K562 (cell line): Measurements from ENCODE around the gene PCCA. TPM values are rescaled to one million over a fixed set of nuclear protein-coding genes. Genes with fewer than 3 reads are reported as not detected.

Experiments used
- ATAC-seq: fragments of 200-7000 bp; cut with Tn5 transposase; 3 replicates; pipeline ENCODE4 v1.9.1; 2020; ENCODE audit warnings: moderate library complexity
- BruUV-seq: library from RNA; stranded (reverse); fragments of 400-500 nt; replicated peaks from 2 replicates; lab custom pipeline; 2021; lab: Mats Ljungman, UMichigan
- CTCF ChIA-PET: fragments of 300-600 bp; formaldehyde crosslinking; extraction: SDS; loops from one replicate; lab custom pipeline; 2021; ENCODE audit warnings: low intra/inter-chr PET ratio; lab: Yijun Ruan, JAX
- POLR2A ChIA-PET: fragments of 300-600, 350-650 bp; sonication (Branson Sonifier 250); formaldehyde crosslinking; extraction: SDS; loops from one replicate; lab custom pipeline; 2021; ENCODE audit warnings: antibody characterized with exemption, inconsistent platforms; lab: Yijun Ruan, JAX
- DNase-seq, 4 experiments: peaks; one replicate each; pipeline versions ENCODE4 v3.0.0 to v3.0.0-alpha.2; 2011 to 2018; ENCODE audit warnings: low spot score in 3 of 4, mixed read lengths in 3 of 4; ENCODE audit errors: extremely low read depth in 1 of 4
- FAIRE-seq: peaks from 2 replicates; lab custom pipeline; 2011; peaks lifted over from hg19 to GRCh38; lab: Jason Lieb, UNC
- H2AFZ ChIP-seq: 2 replicates; pipeline ENCODE4 v1.6.0; 2011; ENCODE audit warnings: low read depth, low read length, control low read depth, inconsistent platforms
- H3K27ac ChIP-seq: fragments of 200-600 bp; 3 replicates; pipeline ENCODE4 v1.8.0; 2011; ENCODE audit warnings: low read depth, mild to moderate bottlenecking, control low read depth, inconsistent platforms, low read length, moderate library complexity, mixed read lengths; ENCODE audit errors: extremely low read depth
- H3K27me3 ChIP-seq, 2 experiments: fragments of 300-600 bp in 1 of 2; 2 replicates in 1 of 2; 3 replicates in 1 of 2; pipeline versions ENCODE4 v1.6.0 to v1.8.0; 2011; ENCODE audit warnings: inconsistent platforms in 2 of 2, low read length in 2 of 2, mild to moderate bottlenecking in 1 of 2, mixed read lengths in 1 of 2, moderate library complexity in 1 of 2; ENCODE audit not compliant: control insufficient read depth in 2 of 2, insufficient read depth in 2 of 2
- H3K36me3 ChIP-seq: fragments of 300-600 bp; 3 replicates; pipeline ENCODE4 v1.8.0; 2011; ENCODE audit warnings: mild to moderate bottlenecking, low read length, inconsistent platforms; ENCODE audit not compliant: control insufficient read depth, insufficient read depth
- H3K4me1 ChIP-seq, 2 experiments: fragments of 200-600 bp in 1 of 2; replicated peaks in 1 of 2; 2 replicates in 1 of 2; 3 replicates in 1 of 2; pipeline versions ENCODE4 v1.5.1 to v1.8.0; 2011; ENCODE audit warnings: inconsistent platforms in 2 of 2, low read length in 2 of 2, mild to moderate bottlenecking in 1 of 2, mixed read lengths in 1 of 2, moderate library complexity in 1 of 2; ENCODE audit not compliant: control insufficient read depth in 2 of 2, insufficient read depth in 2 of 2
- H3K4me2 ChIP-seq: 2 replicates; pipeline ENCODE4 v1.6.1; 2011; ENCODE audit warnings: low read length, control low read depth, inconsistent platforms, mixed read lengths; ENCODE audit not compliant: insufficient read depth
- H3K4me3 ChIP-seq: fragments of 200-600 bp; sonication (generic), shearing (Covaris generic); 2 replicates; pipeline ENCODE4 v1.5.1; 2016; ENCODE audit warnings: control low read depth, inconsistent platforms
- H3K79me2 ChIP-seq: fragments of 200-600 bp; 3 replicates; pipeline ENCODE4 v1.8.0; 2011; ENCODE audit warnings: low read length, inconsistent platforms; ENCODE audit not compliant: control insufficient read depth, insufficient read depth
- H3K9ac ChIP-seq, 2 experiments: 2 replicates each; pipeline versions ENCODE4 v1.6.0 to v1.6.1; 2011; ENCODE audit warnings: low read depth in 2 of 2, low read length in 2 of 2, control low read depth in 1 of 2, inconsistent platforms in 1 of 2, mild to moderate bottlenecking in 1 of 2, mixed read lengths in 1 of 2; ENCODE audit not compliant: insufficient read depth in 1 of 2
- H3K9me1 ChIP-seq: one replicate; pipeline ENCODE4 v1.6.0; 2011; ENCODE audit warnings: inconsistent platforms, mild to moderate bottlenecking, low read length, moderate library complexity; ENCODE audit not compliant: control insufficient read depth, insufficient read depth
- H3K9me3 ChIP-seq: replicated peaks from 2 replicates; pipeline ENCODE4 v1.5.1; 2011; ENCODE audit warnings: low read depth, low read length, inconsistent platforms; ENCODE audit not compliant: control insufficient read depth, insufficient read depth
- H4K20me1 ChIP-seq: replicated peaks from 2 replicates; pipeline ENCODE4 v1.6.1; 2011; ENCODE audit warnings: low read length, inconsistent platforms, mixed read lengths; ENCODE audit not compliant: control insufficient read depth, insufficient read depth
- BRCA1 ChIP-seq, 2 experiments: fragments of 450-650 bp in 1 of 2; sonication (generic) in 1 of 2; formaldehyde crosslinking in 1 of 2; IDR thresholded peaks; 2 replicates each; pipeline versions ENCODE4 v1.5.0 to v1.6.1; 2017 to 2020; ENCODE audit warnings: mild to moderate bottlenecking in 1 of 2, missing genetic modification reagents in 1 of 2
- CC2D1A ChIP-seq: fragments of 450-650 bp; IDR thresholded peaks from 2 replicates; pipeline ENCODE4 v1.6.1; 2017; ENCODE audit warnings: mild to moderate bottlenecking
- DPF2 ChIP-seq: fragments of 450-650 bp; IDR thresholded peaks from 2 replicates; pipeline ENCODE4 v1.6.1; 2016
- GABPB2 ChIP-seq: fragments of 250-450 bp; sonication (Bioruptor Pico); conservative IDR thresholded peaks from 2 replicates; pipeline ENCODE4 v1.5.1; 2021; ENCODE audit warnings: mild to moderate bottlenecking
- MAFK ChIP-seq: IDR thresholded peaks from 2 replicates; pipeline ENCODE4 v1.6.1; 2011; ENCODE audit warnings: low read length, improper control_type of control experiment
- NCOA4 ChIP-seq: fragments of 450-650 bp; IDR thresholded peaks from 2 replicates; pipeline ENCODE4 v1.6.1; 2018; ENCODE audit warnings: mild to moderate bottlenecking; ENCODE audit not compliant: partially characterized antibody
- RUNX1 ChIP-seq: sonication (generic); IDR thresholded peaks from 2 replicates; pipeline ENCODE4 v1.6.1; 2016; ENCODE audit warnings: antibody characterized with exemption, low read depth
- TAF15 ChIP-seq: fragments of 200-400 bp; formaldehyde crosslinking; IDR thresholded peaks from 2 replicates; pipeline ENCODE4 v1.6.1; 2017; ENCODE audit warnings: mild to moderate bottlenecking, low read depth, low read length, moderate library complexity
- ZNF699 ChIP-seq: fragments of 250-450 bp; sonication (Bioruptor Pico); IDR thresholded peaks from 2 replicates; pipeline ENCODE4 v1.8.0; 2021; ENCODE audit warnings: mild to moderate bottlenecking, moderate library complexity; ENCODE audit not compliant: insufficient replicate concordance
- WGBS: fragments of 100-300 bp; shearing (Covaris generic); methylation state at CpG from one replicate; pipeline ENCODE4 v1.1.6; 2016; ENCODE audit warnings: low coverage, mixed read lengths; ENCODE audit not compliant: insufficient coverage; ENCODE audit errors: missing lambda C conversion rate; 5-methylcytosine and 5-hydroxymethylcytosine counted together
- in situ Hi-C: fragments of 300-500 bp; cut with MboI; formaldehyde crosslinking; loops from 4 replicates; pipeline ENCODE4 v1.15.0; 2018; ENCODE audit warnings: inconsistent platforms, mixed read lengths
- intact Hi-C: fragments of 100-400 bp; cut with micrococcal nuclease; formaldehyde crosslinking; loops from 2 replicates; pipeline ENCODE4 v1.14.2; 2022
- polyA plus RNA-seq, 8 experiments: library from polyadenylated mRNA; depleted of rRNA in 4 of 8; stranded (reverse) in 5 of 8; unstranded in 3 of 8; fragments of >200 nt; fragmentation: Nextera tagmentation in 2 of 8; fragmentation: Illumina TruSeq in 1 of 8; extraction: Ambion mirVana in 2 of 8; extraction: Trizol in 1 of 8; gene quantifications; 2 replicates each; pipeline versions ENCODE4 v1.2.1 to v1.2.3, GENCODE V29; 2011 to 2014; ENCODE audit warnings: inconsistent platforms in 1 of 8, missing spikeins in 1 of 8
- total RNA-seq, 7 experiments: library from RNA; depleted of rRNA in 6 of 7; stranded (reverse); fragments of >200 nt in 6 of 7; fragmentation: Illumina TruSeq in 2 of 7; extraction: Trizol in 2 of 7; gene quantifications; 2 replicates each; pipeline versions ENCODE4 v1.2.1 to v1.2.3, GENCODE V29; 2011 to 2021; ENCODE audit warnings: low replicate concordance in 1 of 7

PCCA gene
- total and polyA plus RNA-seq, 9 of the 15 experiments (the other 6 are each of a cell fraction or from before 2014, with no cell fraction given): 5.2 to 14.1 (median 9.7) TPM

GRCh38 chr13:100493418-100493817, 404.5 kb downstream of the PCCA start:
- ATAC-seq: no peak
- H3K9ac ChIP-seq: no peak overlapping the region
- H3K4me2 ChIP-seq: no peak overlapping the region
- H3K4me3 ChIP-seq: no peak overlapping the region
- H3K4me1 ChIP-seq: no peaks in the 10 kb centered on the region
- H3K27ac ChIP-seq: no peak overlapping the region
- FAIRE-seq: no peak
- no peaks in the 10 kb centered on the region for H3K9me3 ChIP-seq
- H3K36me3 ChIP-seq: no peaks in the 10 kb centered on the region
- intact Hi-C loops (no loop called here), in situ Hi-C loops (no loop called here)
- DNase-seq: no peak
- CTCF ChIA-PET: no interaction called here
- POLR2A ChIA-PET: no interaction called here
- no peaks in the 10 kb centered on the region for H3K27me3 ChIP-seq
- no peak overlapping the region for H2AFZ ChIP-seq
- 20% methylated on average over 7 of the region's 7 CpGs for WGBS
- no TSS peak for BruUV-seq
- TF ChIP-seq GABPB2 (CRISPR knock-in tag) (no peak), BRCA1 (IDR thresholded peaks at IDR 0.05) (no peak), BRCA1 (CRISPR knock-in tag; IDR thresholded peaks at IDR 0.05) (no peak), ZNF699 (no peak), NCOA4 (no peak), DPF2 (no peak), TAF15 (no peak), RUNX1 (no peak), MAFK (no peak), CC2D1A (no peak)
- H3K9me1 ChIP-seq: no peaks in the 10 kb centered on the region
- H3K79me2 ChIP-seq: no peaks in the 10 kb centered on the region
- no peaks in the 10 kb centered on the region for H4K20me1 ChIP-seq
